ENCODE data around the gene EFR3B.

DNA sequence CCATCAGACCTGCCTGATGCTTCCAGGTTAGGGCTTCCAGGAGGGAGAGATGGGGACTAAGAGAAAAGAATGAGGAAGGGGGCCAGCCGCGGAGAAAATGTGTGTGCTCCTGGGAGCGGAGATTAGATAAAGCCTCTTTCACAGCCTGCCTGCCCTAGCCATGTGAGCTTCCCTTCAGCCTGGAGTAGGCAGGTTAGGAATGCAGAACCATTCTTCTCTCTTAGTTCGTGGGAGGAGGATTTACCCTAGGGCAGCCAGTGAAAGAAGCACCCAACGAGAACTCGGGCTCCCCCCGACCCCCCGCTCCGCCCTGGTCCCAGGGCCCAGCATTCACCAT lies 90.4 kb downstream of the EFR3B start:
- TF ChIP-seq POLR2A (IDR thresholded peaks at IDR 0.05; ENCODE audit: low read length) (no peak), GATA1 (IDR thresholded peaks at IDR 0.05; ENCODE audit: low read depth, low read length) (no peak)

Measured in erythroblast (primary cell).